ENCODE results near the gene PLEKHA3. TPM values are rescaled to one million over a fixed set of nuclear protein-coding genes. Genes with fewer than 3 reads are reported as not detected.

PLEKHA3 gene
- total and polyA plus RNA-seq, 9 of the 15 experiments (the other 6 are each of a cell fraction or from before 2014, with no cell fraction given): 2.3 to 23.4 (median 10.5) TPM

- FAIRE-seq: no peak
- POLR2A ChIA-PET: interaction anchor here (0.6 to 2.9 kb wide), 14 partner anchors 8 to 931 kb away, joined by 3 to 23 read pairs (median 4); no protein-coding TSS in a partner anchor
- in situ Hi-C loops (cut with MboI): no loop called here
- peak; percentile 46; the same call in 1 of the 2 replicates for TF ChIP-seq PHF8 (IDR thresholded peaks at IDR 0.05; ENCODE audit: borderline replicate concordance, low read length)
- 0 out of 2 replicates have a peak, but pooled peaks have one; percentile 28 for TF ChIP-seq GTF2F1 (IDR thresholded peaks at IDR 0.05; ENCODE audit: low read depth, low read length)
- TF ChIP-seq ARID4B (CRISPR knock-in tag; IDR thresholded peaks at IDR 0.05): peak; percentile 79; the same call in 1 of the 2 replicates
- TF ChIP-seq HCFC1 (IDR thresholded peaks at IDR 0.05; ENCODE audit: low read depth, low read length): peak; percentile 18; the same call in 1 of the 2 replicates
- peak; percentile 24; the same call in 1 of the 2 replicates for TF ChIP-seq NFE2 (IDR thresholded peaks at IDR 0.05; ENCODE audit: low read depth)
- TF ChIP-seq ZNF740 (CRISPR knock-in tag; IDR thresholded peaks at IDR 0.05): no peak
- TF ChIP-seq ZNF740 (tag; IDR thresholded peaks at IDR 0.05): no peak
- 0 out of 2 replicates have a peak, but pooled peaks have one; percentile 2 for TF ChIP-seq ARID1B (IDR thresholded peaks at IDR 0.05)
- no peak for TF ChIP-seq CBX8 (IDR thresholded peaks at IDR 0.05; ENCODE audit: borderline replicate concordance, extremely low read depth, low read depth, low read length, poor library complexity, severe bottlenecking)
- peak; percentile 61 for TF ChIP-seq PHF20 (IDR thresholded peaks at IDR 0.05; ENCODE audit: partially characterized antibody)
- peak; percentile 56 for TF ChIP-seq ETV1 (tag; conservative IDR thresholded peaks at IDR 0.05; ENCODE audit: low read depth)
- no peak for TF ChIP-seq CCNT2 (IDR thresholded peaks at IDR 0.05; ENCODE audit: borderline replicate concordance, extremely low read depth, insufficient read length, low read depth, low read length)
- TF ChIP-seq ETV5 (CRISPR knock-in tag; IDR thresholded peaks at IDR 0.05; ENCODE audit: low read depth): peak; percentile 4; the same call in 1 of the 2 replicates
- no peak for TF ChIP-seq HDAC3 (IDR thresholded peaks at IDR 0.05; ENCODE audit: borderline replicate concordance, partially characterized antibody)
- 0 out of 4 replicates have a peak, but pooled peaks of 1 of the 2 experiments have one; percentile 10 for TF ChIP-seq RCOR1 (IDR thresholded peaks at IDR 0.05; ENCODE audit: borderline replicate concordance in 1 of 2, low read depth in 2 of 2, low read length in 2 of 2)
- peak; percentile 14; the same call in 1 of the 2 replicates for TF ChIP-seq MXI1 (IDR thresholded peaks at IDR 0.05; ENCODE audit: low read depth, low read length)
- peak; percentile 94 for TF ChIP-seq CREB1 (IDR thresholded peaks at IDR 0.05)
- no peak; the same call in 1 of the 2 replicates for TF ChIP-seq CREB1 (CRISPR knock-in tag; IDR thresholded peaks at IDR 0.05)
These were observed 29.8 kb upstream of the PLEKHA3 start for GRCh38 chr2:178450524-178450773.

More at GRCh38 chr2:178450524-178450773, 29.8 kb upstream of the PLEKHA3 start:
- peak overlapping the region; percentile 96 for H3K27ac ChIP-seq (ENCODE audit: extremely low read depth, low read depth, low read length)
- BruUV-seq (replicated peaks): no TSS peak
- peak overlapping the region; percentile 90 for H3K4me3 ChIP-seq
- DNase-seq (ENCODE audit: extremely low read depth in 1 of 4, low spot score in 3 of 4) (no peak), ATAC-seq (no peak)
- H4K20me1 ChIP-seq (replicated peaks; ENCODE audit: control insufficient read depth, insufficient read depth, low read length): 0 out of 2 replicates have a peak, but pooled peaks cover 7% of the 10 kb centered on the region
- intact Hi-C loops (cut with micrococcal nuclease): loop anchor here (2.0 kb wide), 1 partner anchor 36 kb away; no protein-coding TSS in a partner anchor
- H3K79me2 ChIP-seq (ENCODE audit: control insufficient read depth, insufficient read depth, low read length): peaks cover 32% of the 10 kb centered on the region
- no peaks in the 10 kb centered on the region for H3K9me3 ChIP-seq (replicated peaks; ENCODE audit: control insufficient read depth, insufficient read depth, low read depth, low read length)
- CTCF ChIA-PET (ENCODE audit: low intra/inter-chr PET ratio): no interaction called here
- H2AFZ ChIP-seq (ENCODE audit: low read depth, low read length): peak overlapping the region; percentile 98
- H3K9me1 ChIP-seq (ENCODE audit: control insufficient read depth, insufficient read depth, low read length): no peaks in the 10 kb centered on the region
- H3K4me1 ChIP-seq (replicated peaks in 1 of 2; ENCODE audit: control insufficient read depth in 2 of 2, insufficient read depth in 2 of 2, low read length in 2 of 2): peaks cover 14 to 19% of the 10 kb centered on the region in 2 experiments; a peak in 4 of 5 replicates
- H3K36me3 ChIP-seq (ENCODE audit: control insufficient read depth, insufficient read depth, low read length): peaks cover 33% of the 10 kb centered on the region
- H3K9ac ChIP-seq (ENCODE audit: insufficient read depth in 1 of 2, low read depth in 2 of 2, low read length in 2 of 2): peak overlapping the region; percentile 91 to 97
- whole genome bisulfite sequencing (ENCODE audit: insufficient coverage, low coverage, missing lambda C conversion rate): 0% methylated on average over 25 of the region's 25 CpGs
- peak overlapping the region; percentile 95 for H3K4me2 ChIP-seq (ENCODE audit: insufficient read depth, low read length)
- H3K27me3 ChIP-seq (ENCODE audit: control insufficient read depth in 2 of 2, insufficient read depth in 2 of 2, low read length in 2 of 2): no peaks in the 10 kb centered on the region
